ENCODE measurements around the gene APBB2.

DNA sequence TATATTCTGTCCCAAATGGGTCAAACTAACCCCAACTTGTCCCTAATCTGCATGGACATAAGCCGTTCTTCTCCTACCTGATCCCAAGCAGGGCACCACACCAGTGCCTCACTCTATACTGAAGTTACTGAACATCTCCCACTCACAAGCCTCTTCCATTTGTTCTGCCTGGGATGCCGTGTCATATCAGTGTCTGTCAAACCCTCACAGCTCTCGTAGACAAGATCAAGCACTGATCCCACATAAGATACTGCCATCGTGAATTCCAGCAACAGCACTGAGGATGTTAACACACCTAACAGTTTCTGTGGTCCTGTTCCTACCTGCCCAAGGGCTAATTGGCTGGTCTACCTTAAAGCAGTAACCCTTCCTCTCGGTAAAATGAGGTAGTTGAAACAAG, 162.1 kb downstream of the APBB2 start:
- TF ChIP-seq, protein P1, sequence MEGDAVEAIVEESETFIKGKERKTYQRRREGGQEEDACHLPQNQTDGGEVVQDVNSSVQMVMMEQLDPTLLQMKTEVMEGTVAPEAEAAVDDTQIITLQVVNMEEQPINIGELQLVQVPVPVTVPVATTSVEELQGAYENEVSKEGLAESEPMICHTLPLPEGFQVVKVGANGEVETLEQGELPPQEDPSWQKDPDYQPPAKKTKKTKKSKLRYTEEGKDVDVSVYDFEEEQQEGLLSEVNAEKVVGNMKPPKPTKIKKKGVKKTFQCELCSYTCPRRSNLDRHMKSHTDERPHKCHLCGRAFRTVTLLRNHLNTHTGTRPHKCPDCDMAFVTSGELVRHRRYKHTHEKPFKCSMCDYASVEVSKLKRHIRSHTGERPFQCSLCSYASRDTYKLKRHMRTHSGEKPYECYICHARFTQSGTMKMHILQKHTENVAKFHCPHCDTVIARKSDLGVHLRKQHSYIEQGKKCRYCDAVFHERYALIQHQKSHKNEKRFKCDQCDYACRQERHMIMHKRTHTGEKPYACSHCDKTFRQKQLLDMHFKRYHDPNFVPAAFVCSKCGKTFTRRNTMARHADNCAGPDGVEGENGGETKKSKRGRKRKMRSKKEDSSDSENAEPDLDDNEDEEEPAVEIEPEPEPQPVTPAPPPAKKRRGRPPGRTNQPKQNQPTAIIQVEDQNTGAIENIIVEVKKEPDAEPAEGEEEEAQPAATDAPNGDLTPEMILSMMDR (conservative IDR thresholded peaks at IDR 0.05 in 1 of 2, IDR thresholded peaks at IDR 0.05 in 1 of 2; ENCODE audit: extremely low read depth in 1 of 2, insufficient read depth in 1 of 2, low read depth in 1 of 2, low read length in 2 of 2), result no peak
- TF ChIP-seq EZH2 (IDR thresholded peaks at IDR 0.05; ENCODE audit: borderline replicate concordance, low read length), result no peak
